HepG2 (cell line): ENCODE measurements around the gene HECTD4. TPM values are rescaled to one million over a fixed set of nuclear protein-coding genes. Genes with fewer than 3 reads are reported as not detected.
"Not testable (repeated sequence)": the region's sequence is repeated elsewhere in the genome, so short reads cannot be mapped to it uniquely, and the experiment has no call there.

Source experiments
- ATAC-seq: fragments of 200-7000 bp; cut with Tn5 transposase; 3 replicates; pipeline ENCODE4 v1.9.1; 2020; ENCODE audit warnings: mild to moderate bottlenecking, moderate library complexity
- BruUV-seq: library from RNA; stranded (reverse); fragments of 400-500 nt; replicated peaks from 2 replicates; lab custom pipeline; 2021; lab: Mats Ljungman, UMichigan
- CTCF ChIA-PET: fragments of 300-600 bp; formaldehyde crosslinking; extraction: SDS; loops from one replicate; lab custom pipeline; 2021; ENCODE audit warnings: low total read pairs, inconsistent platforms, low intra/inter-chr PET ratio; lab: Yijun Ruan, JAX
- POLR2A ChIA-PET: fragments of 350-600 bp; sonication (Branson Sonifier 250); formaldehyde crosslinking; loops from one replicate; lab custom pipeline; 2020; ENCODE audit warnings: antibody characterized with exemption, inconsistent platforms; lab: Yijun Ruan, JAX
- DNase-seq: peaks from one replicate; pipeline ENCODE4 v3.0.0-alpha.2; 2015; ENCODE audit warnings: low spot score
- FAIRE-seq: peaks from 3 replicates; lab custom pipeline; 2011; peaks lifted over from hg19 to GRCh38; lab: Jason Lieb, UNC
- H2AFZ ChIP-seq: one replicate; pipeline ENCODE4 v1.6.1; 2011; ENCODE audit warnings: low read length, inconsistent platforms
- H3K27ac ChIP-seq: fragments of 300-600 bp; 3 replicates; pipeline ENCODE4 v1.8.0; 2011; ENCODE audit warnings: mixed run types, mild to moderate bottlenecking, mixed read lengths, low read length, inconsistent platforms; ENCODE audit not compliant: insufficient read depth; ENCODE audit errors: extremely low read length
- H3K27me3 ChIP-seq, 2 experiments: fragments of 200-600 bp in 1 of 2; 2 replicates in 1 of 2; 3 replicates in 1 of 2; pipeline versions ENCODE4 v1.6.0 to v1.8.0; 2011; ENCODE audit warnings: low read length in 2 of 2, mild to moderate bottlenecking in 2 of 2, moderate library complexity in 2 of 2, inconsistent platforms in 1 of 2; ENCODE audit not compliant: insufficient read depth in 2 of 2, control insufficient read depth in 1 of 2
- H3K36me3 ChIP-seq, 2 experiments: fragments of 200-600 bp in 1 of 2; replicated peaks in 1 of 2; 2 replicates in 1 of 2; 3 replicates in 1 of 2; pipeline versions ENCODE4 v1.5.1 to v1.8.0; 2011; ENCODE audit warnings: low read length in 2 of 2, inconsistent platforms in 1 of 2; ENCODE audit not compliant: insufficient read depth in 2 of 2, control insufficient read depth in 1 of 2
- H3K4me1 ChIP-seq: 2 replicates; pipeline ENCODE4 v1.5.1; 2012; ENCODE audit warnings: low read length, inconsistent platforms; ENCODE audit not compliant: insufficient read depth
- H3K4me2 ChIP-seq: 2 replicates; pipeline ENCODE4 v1.6.0; 2011; ENCODE audit warnings: low read depth, low read length, inconsistent platforms
- H3K4me3 ChIP-seq, 3 experiments: fragments of 200-600 bp in 1 of 3; sonication (generic), shearing (Covaris generic) in 1 of 3; replicated peaks in 1 of 3; 2 replicates each; pipeline ENCODE4 v1.5.1; 2011 to 2016; ENCODE audit warnings: low read length in 3 of 3, inconsistent platforms in 2 of 3, low read depth in 2 of 3, mild to moderate bottlenecking in 2 of 3, control low read depth in 1 of 3, mixed read lengths in 1 of 3; ENCODE audit not compliant: insufficient read depth in 1 of 3
- H3K79me2 ChIP-seq: one replicate; pipeline ENCODE4 v1.6.1; 2011; ENCODE audit warnings: low read length, inconsistent platforms; ENCODE audit not compliant: insufficient read depth
- H3K9ac ChIP-seq: 2 replicates; pipeline ENCODE4 v1.6.0; 2011; ENCODE audit warnings: mild to moderate bottlenecking, low read depth, low read length, inconsistent platforms; ENCODE audit not compliant: insufficient read depth
- H3K9me3 ChIP-seq: 2 replicates; pipeline ENCODE4 v1.5.1; 2012; ENCODE audit warnings: mild to moderate bottlenecking, low read length
- H4K20me1 ChIP-seq: 2 replicates; pipeline ENCODE4 v1.6.0; 2011; ENCODE audit warnings: inconsistent platforms, mild to moderate bottlenecking, low read length, moderate library complexity; ENCODE audit not compliant: insufficient read depth
- CEBPG ChIP-seq: IDR thresholded peaks from 2 replicates; pipeline ENCODE4 v1.6.1; 2016
- SAP130 ChIP-seq: IDR thresholded peaks from 2 replicates; pipeline ENCODE4 v1.6.1; 2016; ENCODE audit warnings: low read depth
- ZNF468 ChIP-seq: sonication (generic); formaldehyde crosslinking; IDR thresholded peaks from 2 replicates; pipeline ENCODE4 v1.8.0; 2022; ENCODE audit warnings: mild to moderate bottlenecking, moderate library complexity, missing genetic modification reagents
- WGBS: methylation state at CpG from one replicate; pipeline ENCODE4 v1.1.6; 2017; ENCODE audit warnings: low lambda C conversion rate; 5-methylcytosine and 5-hydroxymethylcytosine counted together
- in situ Hi-C: cut with HindIII; loops from 2 replicates; pipeline ENCODE4 v1.10.0; 2017; ENCODE audit warnings: low pct_unique_long_range_greater_than_20kb; ENCODE audit not compliant: extremely low pct_ligation_motif_present
- intact Hi-C: fragments of 100-400 bp; cut with micrococcal nuclease; formaldehyde crosslinking; loops from one replicate; pipeline ENCODE4 v1.10.0; 2022; ENCODE audit not compliant: unreplicated experiment
- polyA plus RNA-seq, 8 experiments: library from polyadenylated mRNA; depleted of rRNA in 3 of 8; stranded (reverse) in 7 of 8; unstranded in 1 of 8; fragments of >200 nt; fragmentation: Illumina TruSeq in 4 of 8; extraction: Trizol in 4 of 8; gene quantifications; 2 replicates each; pipeline versions ENCODE4 v1.2.1 to v1.2.3, GENCODE V29; 2011 to 2016; ENCODE audit warnings: low read depth in 4 of 8, missing spikeins in 1 of 8, mixed read lengths in 1 of 8; ENCODE audit not compliant: insufficient read depth in 1 of 8
- total RNA-seq, 5 experiments: library from RNA; depleted of rRNA; stranded (reverse); fragments of >200 nt; fragmentation: Illumina TruSeq; extraction: Trizol; gene quantifications; 2 replicates each; pipeline ENCODE4 v1.2.3, GENCODE V29; 2016; ENCODE audit warnings: low read depth in 1 of 5
- TF ChIP-seq, protein P1 (sequence below): sonication (generic); formaldehyde crosslinking; conservative IDR thresholded peaks from 2 replicates; pipeline ENCODE4 v1.4.0; 2020; ENCODE audit warnings: missing genetic modification reagents
- TF ChIP-seq, protein P2 (sequence below): sonication (generic); formaldehyde crosslinking; IDR thresholded peaks from 2 replicates; pipeline ENCODE4 v1.5.0; 2020; ENCODE audit warnings: mild to moderate bottlenecking, missing genetic modification reagents

The HECTD4 gene
- total and polyA plus RNA-seq, 2 of the 13 experiments (the other 11 are each of a cell fraction or from before 2014, with no cell fraction given) = 9.0 to 11.4 TPM

DNA sequence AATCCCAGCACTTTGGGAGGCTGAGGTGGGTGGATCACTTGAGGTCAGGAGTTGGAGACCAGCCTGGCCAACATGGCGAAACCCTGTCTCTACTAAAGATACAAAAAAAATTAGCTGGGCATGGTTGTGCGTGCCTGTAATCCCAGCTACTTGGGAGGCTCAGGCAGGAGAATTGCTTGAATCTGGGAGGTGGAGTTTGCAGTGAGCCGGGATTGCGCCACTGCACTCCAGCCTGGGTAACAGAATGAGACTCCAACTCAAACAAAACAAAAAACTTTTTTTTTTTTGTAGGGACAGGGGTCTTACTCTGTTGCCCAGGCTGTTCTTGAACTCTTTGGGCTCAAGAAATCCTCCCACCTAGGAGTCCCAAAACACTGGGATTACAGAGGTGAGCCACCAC lies 33.2 kb upstream of the HECTD4 start:
- CTCF ChIA-PET, H3K9me3 ChIP-seq: not testable (repeated sequence)

DNA sequence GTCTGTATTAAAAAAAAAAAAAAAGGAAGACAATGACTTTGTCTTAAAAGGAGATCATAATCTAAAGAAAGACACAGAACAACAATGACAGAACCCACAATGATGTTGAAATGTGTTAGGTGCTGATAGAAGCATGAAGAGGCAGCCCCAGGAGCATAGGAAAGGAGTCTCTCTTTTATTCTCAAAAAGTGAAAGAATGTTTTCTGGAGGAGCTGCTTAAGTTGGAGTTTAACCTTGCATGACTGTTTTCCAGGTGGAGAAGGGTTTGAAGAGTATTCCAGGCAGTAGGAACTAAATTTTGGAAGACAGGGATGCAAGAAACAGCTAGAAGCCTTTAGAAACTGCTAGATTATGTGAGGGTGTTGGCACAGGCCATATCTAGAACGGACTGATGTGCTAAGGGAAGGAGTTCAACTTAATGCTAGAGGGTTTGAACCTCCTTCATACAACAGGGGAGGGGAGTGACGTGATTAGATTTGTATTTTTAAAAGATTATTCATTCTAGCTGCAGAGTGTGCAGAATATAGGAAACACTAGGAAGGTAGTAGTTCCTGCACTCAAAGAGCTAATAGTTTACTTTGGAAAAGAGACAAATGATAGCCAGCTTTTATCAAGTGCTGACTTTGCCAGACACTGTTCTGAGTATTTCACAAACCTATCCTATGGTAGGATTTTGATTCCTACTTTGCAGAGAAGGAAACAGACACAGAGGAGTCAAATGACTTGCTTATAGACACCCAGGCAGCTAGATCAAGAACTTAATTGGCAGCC lies 31.8 kb upstream of the HECTD4 start:
- Histone ChIP-seq H3K27me3 (no peaks in the 10 kb centered on the region; a peak in 1 of 5 replicates), H3K4me1 (peaks cover 35% of the 10 kb centered on the region), H4K20me1 (no peaks in the 10 kb centered on the region), H3K4me2 (peak overlapping the region; percentile 74), H3K36me3 (no peaks in the 10 kb centered on the region), H3K9ac (peak overlapping the region; percentile 47; the same call in 1 of the 2 replicates), H3K79me2 (peaks cover 4% of the 10 kb centered on the region), H3K9me3 (no peaks in the 10 kb centered on the region), H3K4me3 (peak overlapping the region; percentile 4 to 34 (median 12); a peak in 2 of 6 replicates), H3K27ac (no peak overlapping the region), H2AFZ (peak overlapping the region; percentile 96)
- intact Hi-C loops (no loop called here), in situ Hi-C loops (loop anchor here (10.0 kb wide), 1 partner anchor 299 kb away; no protein-coding TSS in a partner anchor)
- no peak for DNase-seq
- ChIA-PET CTCF (no interaction called here), POLR2A (interaction anchor here (1.2 kb wide), 1 partner anchor 27 kb away, joined by 3 read pairs; no protein-coding TSS in a partner anchor)
- no peak for ATAC-seq
- no peak for TF ChIP-seq ZNF468
- TF ChIP-seq SAP130 (CRISPR knock-in tag) = peak; percentile 4; the same call in 1 of the 2 replicates
- TF ChIP-seq, protein P1, sequence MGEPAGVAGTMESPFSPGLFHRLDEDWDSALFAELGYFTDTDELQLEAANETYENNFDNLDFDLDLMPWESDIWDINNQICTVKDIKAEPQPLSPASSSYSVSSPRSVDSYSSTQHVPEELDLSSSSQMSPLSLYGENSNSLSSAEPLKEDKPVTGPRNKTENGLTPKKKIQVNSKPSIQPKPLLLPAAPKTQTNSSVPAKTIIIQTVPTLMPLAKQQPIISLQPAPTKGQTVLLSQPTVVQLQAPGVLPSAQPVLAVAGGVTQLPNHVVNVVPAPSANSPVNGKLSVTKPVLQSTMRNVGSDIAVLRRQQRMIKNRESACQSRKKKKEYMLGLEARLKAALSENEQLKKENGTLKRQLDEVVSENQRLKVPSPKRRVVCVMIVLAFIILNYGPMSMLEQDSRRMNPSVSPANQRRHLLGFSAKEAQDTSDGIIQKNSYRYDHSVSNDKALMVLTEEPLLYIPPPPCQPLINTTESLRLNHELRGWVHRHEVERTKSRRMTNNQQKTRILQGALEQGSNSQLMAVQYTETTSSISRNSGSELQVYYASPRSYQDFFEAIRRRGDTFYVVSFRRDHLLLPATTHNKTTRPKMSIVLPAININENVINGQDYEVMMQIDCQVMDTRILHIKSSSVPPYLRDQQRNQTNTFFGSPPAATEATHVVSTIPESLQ (CRISPR knock-in tag) = no peak
- FAIRE-seq = no peak
- WGBS = 10% methylated on average over 2 of the region's 2 CpGs
- BruUV-seq = no TSS peak

More for the DNA sequence above, 33.2 kb upstream of the HECTD4 start:
- H3K79me2 ChIP-seq = peaks cover 11% of the 10 kb centered on the region
- BruUV-seq, H3K9ac ChIP-seq, H3K4me3 ChIP-seq, FAIRE-seq, intact Hi-C loops, H3K27me3 ChIP-seq, DNase-seq, POLR2A ChIA-PET, H3K36me3 ChIP-seq, H2AFZ ChIP-seq, ATAC-seq, H4K20me1 ChIP-seq, H3K27ac ChIP-seq: not testable (repeated sequence)
- peak; percentile 65 for TF ChIP-seq CEBPG
- TF ChIP-seq, protein P2, sequence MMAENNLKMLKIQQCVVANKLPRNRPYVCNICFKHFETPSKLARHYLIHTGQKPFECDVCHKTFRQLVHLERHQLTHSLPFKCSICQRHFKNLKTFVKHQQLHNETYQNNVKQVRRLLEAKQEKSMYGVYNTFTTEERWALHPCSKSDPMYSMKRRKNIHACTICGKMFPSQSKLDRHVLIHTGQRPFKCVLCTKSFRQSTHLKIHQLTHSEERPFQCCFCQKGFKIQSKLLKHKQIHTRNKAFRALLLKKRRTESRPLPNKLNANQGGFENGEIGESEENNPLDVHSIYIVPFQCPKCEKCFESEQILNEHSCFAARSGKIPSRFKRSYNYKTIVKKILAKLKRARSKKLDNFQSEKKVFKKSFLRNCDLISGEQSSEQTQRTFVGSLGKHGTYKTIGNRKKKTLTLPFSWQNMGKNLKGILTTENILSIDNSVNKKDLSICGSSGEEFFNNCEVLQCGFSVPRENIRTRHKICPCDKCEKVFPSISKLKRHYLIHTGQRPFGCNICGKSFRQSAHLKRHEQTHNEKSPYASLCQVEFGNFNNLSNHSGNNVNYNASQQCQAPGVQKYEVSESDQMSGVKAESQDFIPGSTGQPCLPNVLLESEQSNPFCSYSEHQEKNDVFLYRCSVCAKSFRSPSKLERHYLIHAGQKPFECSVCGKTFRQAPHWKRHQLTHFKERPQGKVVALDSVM (CRISPR knock-in tag) = peak; percentile 44; the same call in 1 of the 2 replicates
- H3K4me2 ChIP-seq = 0 out of 2 replicates have a peak overlapping the region, but pooled peaks have one; percentile 7
- WGBS = 35% methylated on average over 4 of the region's 4 CpGs
- H3K4me1 ChIP-seq = peaks cover 44% of the 10 kb centered on the region
- in situ Hi-C loops = loop anchor here (10.0 kb wide), 1 partner anchor 301 kb away; no protein-coding TSS in a partner anchor
